NCI-H510A treated with DMSO at 0.1 percent for 48 hours (cell line): ENCODE data around the gene TMEM41B.
"Not testable (repeated sequence)": the region's sequence is repeated elsewhere in the genome, so short reads cannot be mapped to it uniquely, and the experiment has no call there.

Experiments used
- DNase-seq: peaks from one replicate; lab custom pipeline; 2025; lab: John Stamatoyannopoulos, UW

TMEM41B gene

DNA sequence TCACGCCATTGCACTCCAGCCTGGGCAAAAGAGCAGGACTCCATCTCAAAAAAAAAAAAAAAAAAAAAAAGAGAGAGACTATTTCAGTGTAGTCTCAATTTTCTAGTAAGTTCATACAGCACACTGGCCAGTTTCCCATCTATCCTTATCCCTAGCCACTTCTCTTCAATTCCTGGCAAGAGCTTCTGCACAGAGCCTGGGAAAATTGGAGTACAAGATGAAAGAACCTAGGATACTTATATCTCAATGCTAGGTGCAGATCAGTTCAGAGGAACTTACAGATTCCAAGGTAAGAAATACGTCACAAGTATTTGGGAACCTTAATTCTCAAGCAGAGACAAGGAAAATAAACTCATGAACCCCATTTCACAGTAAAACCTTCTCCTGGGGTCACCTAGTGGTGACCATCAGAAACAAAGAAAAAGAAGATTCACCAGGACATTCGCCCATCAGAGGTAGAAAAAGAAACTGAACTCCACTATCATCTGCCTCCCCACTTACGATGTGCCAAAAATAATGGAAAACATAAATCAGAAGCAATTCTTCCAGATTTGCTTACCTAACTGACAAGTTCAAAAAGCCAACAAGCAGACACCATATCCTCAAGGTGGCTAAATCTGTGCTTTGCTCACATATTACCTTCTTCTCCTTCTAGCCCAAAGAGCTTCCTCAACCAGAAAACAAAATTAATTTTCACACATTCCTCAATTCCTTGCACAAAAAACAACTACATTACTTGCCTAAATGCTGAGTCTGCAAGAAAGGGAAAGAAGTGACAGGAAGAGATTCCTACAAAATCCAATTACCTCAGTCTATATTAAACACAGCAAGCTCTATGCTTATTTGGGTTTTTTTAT lies 54.2 kb downstream of the TMEM41B start:
- DNase-seq = no peak

DNA sequence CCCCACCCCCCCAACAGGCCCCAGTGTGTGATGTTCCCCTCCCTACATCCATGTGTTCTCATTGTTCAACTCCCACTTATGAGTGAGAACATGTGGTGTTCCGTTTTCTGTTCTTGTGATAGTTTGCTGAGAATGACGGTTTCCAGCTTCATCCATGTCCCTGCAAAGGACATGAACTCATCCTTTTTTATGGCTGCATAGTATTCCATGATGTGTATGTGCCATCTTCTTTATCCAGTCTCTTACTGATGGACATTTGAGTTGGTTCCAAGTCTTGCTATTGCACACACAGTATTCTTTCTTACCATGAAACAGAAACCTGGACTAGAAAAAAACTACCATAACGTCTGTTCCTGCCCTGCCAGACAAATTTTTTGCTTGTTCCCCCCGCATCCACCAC lies 56.1 kb downstream of the TMEM41B start:
- DNase-seq = not testable (repeated sequence)

DNA sequence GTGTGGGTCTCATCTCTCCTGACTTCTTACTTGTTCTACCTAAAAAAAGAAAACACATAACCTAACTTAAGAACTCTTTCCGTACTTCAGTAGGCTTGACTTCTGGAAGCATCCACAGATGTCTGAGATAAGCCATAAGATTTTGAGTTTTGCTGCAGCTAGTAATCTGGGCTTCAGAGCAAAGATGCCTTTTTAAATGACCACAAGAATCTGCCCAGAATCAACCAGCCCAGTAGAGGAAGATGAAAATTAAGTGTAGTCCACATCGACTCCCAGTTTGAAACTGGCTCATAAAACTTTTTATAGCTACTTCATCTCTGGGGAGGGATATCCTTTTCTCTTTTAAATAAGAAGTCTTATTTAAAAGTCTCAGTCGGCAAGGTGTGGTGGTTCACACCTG lies 60.0 kb downstream of the TMEM41B start:
- DNase-seq = no peak

DNA sequence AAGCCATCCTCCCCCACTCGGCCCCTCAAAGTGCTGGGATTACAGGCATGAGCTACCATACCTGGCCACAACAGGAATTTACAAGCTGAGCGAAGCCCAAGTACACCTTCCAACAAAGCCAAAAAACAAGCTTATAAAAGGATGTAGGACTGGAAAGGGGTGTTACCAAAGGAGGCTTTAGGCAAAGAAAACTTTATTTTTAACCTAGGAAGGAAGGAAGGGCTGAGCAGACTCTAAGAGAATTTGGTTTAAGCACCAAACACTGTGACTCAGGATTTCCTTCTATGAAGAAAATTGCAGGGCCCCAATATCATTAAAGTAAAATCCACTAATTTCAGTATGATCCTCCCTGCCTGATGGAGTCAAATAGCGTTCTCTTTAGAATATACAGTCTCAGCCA lies 61.3 kb downstream of the TMEM41B start:
- DNase-seq = no peak

DNA sequence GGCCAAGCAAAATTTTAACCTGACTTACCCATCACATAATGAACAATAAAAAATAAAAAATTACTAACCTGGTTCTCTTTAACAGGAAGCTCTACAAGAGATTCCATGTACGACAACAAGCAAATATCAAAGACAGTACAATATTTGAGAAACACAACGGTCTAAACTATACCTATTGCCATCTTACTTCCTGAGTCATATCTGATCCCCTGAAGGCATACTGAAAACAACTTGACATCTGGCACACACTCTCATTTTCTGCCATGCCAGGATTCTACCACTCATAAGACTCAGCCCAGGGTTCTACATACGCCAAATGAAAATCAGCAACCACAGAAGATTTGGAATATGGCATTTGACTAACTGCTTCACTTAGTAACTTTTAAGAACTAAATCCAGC lies 63.1 kb downstream of the TMEM41B start:
- no peak for DNase-seq

DNA sequence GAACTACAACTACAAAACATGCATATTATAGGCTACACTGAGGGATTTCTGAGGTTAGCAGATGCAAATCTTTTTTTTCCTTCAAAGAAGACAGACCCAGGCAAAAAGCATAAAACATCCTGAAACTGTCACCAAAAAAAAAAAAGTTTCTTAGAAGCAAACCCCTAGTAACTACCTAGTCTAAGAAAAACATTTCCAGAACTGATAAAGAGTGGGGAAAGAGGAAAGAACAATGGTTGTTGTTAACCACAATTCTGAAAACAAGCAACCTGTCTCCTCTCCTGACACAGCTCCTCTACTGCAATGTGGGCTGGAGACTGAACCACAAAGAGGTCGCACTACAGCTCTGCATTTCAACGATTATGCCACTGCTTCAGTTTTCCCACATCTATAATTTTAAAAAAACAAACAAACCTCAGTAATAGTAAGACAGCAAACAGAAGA lies 64.2 kb downstream of the TMEM41B start:
- no peak for DNase-seq

DNA sequence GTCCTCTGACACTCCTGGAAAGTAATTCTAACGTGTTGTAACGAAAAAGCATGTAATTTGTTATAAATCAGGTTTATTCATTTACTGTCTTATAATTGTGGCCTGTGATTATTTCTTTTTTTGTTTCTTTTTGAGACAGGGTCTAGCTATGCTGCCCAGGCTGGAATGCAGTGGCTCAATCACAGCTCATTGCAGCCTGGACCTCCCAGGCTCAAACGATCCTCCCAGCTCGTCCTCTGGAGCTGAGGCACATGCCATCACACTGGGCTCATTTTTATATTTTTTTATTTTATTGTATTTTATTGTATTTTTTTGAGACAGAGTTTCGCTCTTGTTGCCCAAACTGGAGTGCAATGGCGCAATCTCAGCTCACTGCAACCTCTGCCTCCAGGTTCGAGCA lies 65.1 kb downstream of the TMEM41B start:
- DNase-seq = no peak

DNA sequence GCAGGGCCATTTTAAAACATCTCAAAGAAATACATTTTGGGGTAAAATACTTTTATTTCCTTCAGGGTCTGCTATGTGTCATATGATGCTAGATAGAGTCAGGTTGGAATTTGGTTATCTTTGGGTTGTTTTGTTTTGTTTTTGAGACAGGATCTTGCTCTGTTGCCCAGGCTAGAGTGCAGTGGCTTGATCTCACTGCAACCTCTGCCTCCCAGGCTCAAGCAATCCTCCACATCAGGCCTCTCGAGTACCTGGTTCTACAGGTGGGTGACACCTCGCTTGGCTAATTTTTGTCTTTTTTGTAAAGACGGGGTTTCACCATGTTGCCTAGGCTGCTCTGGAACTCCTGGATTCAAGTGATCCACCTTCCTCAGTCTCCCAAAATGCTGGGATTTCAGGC lies 66.5 kb downstream of the TMEM41B start:
- no peak for DNase-seq

DNA sequence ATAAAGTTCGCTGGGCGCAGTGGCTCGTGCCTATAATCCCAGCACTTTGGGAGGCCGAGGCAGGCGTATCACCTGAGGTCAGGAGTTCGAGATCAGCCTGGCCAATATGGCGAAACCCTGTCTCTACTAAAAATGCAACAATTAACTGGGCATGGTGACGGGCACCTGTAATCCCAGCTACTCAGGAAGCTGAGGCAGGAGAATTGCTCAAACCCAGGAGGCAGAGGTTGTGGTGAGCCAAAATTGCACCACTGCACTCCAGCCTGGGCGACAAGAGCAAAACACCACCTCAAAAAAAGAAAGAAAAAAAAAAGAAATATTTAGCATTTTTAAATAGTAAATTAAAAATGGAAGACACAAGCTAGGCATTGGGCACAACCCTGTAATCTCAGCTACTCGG lies 78.2 kb downstream of the TMEM41B start:
- not testable (repeated sequence) for DNase-seq

DNA sequence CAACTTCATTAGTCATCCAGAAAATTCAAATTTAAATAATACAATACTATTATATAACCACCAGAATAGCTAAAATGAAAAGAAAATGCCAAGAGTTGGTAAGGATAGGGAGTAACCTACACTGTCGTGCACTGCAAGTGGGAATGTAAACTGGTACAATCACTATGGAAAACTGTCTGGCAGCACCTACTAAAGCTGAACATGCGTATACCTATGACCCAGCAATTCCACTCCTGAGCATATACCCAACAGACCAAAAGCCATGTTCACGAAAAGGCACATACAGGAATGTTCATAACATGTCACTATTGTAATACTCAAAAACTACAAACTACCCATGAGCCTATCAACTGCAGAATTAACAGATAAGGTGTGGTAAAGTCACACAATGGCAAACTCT lies 81.9 kb downstream of the TMEM41B start:
- no peak for DNase-seq

DNA sequence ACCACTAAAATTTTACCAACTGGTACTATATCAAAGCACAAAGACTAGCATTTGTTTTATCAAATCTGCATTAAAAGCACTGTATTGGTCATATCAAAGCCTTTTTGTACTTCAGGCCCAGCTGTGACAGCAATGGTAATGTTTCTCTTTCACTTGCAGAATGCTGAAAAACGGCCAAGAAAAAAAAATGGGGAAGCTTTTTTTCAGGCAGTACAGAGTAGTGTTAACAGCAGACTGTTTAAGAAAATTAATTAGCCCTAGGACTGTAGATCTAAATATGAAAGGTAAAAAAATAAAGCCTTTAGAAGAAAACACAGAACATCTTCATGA lies 82.6 kb downstream of the TMEM41B start:
- DNase-seq = no peak
